Measurements from ENCODE around the gene DLG2.

DNA sequence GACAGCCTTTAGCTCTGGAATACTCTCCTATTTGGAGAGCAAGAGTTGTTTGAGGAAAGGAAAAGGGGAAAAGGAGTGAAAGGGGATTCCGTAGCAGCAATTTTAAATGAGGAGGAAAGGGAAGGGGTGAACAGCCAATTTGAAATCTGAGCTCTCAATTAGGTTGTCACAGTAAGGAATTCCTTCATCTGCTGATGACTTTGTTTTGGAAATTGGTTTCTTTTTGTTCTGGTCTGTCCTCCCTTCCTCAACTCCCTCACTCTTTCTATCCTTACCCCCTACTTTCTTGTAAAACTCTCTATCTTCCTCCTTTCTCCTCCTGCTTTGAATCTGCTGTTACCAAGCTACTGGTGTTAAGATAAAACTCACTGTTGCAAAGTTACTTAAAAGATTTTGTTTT is 1155.6 kb downstream of the DLG2 start:
- TF ChIP-seq, protein P1, sequence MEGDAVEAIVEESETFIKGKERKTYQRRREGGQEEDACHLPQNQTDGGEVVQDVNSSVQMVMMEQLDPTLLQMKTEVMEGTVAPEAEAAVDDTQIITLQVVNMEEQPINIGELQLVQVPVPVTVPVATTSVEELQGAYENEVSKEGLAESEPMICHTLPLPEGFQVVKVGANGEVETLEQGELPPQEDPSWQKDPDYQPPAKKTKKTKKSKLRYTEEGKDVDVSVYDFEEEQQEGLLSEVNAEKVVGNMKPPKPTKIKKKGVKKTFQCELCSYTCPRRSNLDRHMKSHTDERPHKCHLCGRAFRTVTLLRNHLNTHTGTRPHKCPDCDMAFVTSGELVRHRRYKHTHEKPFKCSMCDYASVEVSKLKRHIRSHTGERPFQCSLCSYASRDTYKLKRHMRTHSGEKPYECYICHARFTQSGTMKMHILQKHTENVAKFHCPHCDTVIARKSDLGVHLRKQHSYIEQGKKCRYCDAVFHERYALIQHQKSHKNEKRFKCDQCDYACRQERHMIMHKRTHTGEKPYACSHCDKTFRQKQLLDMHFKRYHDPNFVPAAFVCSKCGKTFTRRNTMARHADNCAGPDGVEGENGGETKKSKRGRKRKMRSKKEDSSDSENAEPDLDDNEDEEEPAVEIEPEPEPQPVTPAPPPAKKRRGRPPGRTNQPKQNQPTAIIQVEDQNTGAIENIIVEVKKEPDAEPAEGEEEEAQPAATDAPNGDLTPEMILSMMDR (IDR thresholded peaks at IDR 0.05) = no peak
- TF ChIP-seq POLR2A (IDR thresholded peaks at IDR 0.05) = no peak
